Measurements from ENCODE around the gene TLE6.

DNA sequence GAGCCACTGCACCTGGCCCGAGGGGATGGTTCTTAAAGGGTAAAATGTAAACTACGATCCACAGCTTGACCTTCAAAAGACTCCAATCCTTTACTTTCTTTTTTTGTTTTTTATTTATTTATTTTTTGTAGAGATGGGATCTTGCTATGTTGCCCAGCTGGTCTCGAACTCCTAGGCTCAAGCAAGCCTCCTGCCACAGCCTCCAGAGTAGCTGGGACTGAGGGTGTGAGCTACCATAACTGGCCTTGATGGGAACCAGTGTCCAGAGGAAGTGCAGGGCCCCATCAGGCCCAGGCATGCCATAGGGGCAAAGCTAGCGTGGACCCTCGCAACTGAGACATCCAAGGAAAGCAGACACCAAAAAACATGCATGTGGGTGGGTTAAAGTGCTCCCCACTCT, 14.2 kb upstream of the TLE6 start:
- TF ChIP-seq, protein P1, sequence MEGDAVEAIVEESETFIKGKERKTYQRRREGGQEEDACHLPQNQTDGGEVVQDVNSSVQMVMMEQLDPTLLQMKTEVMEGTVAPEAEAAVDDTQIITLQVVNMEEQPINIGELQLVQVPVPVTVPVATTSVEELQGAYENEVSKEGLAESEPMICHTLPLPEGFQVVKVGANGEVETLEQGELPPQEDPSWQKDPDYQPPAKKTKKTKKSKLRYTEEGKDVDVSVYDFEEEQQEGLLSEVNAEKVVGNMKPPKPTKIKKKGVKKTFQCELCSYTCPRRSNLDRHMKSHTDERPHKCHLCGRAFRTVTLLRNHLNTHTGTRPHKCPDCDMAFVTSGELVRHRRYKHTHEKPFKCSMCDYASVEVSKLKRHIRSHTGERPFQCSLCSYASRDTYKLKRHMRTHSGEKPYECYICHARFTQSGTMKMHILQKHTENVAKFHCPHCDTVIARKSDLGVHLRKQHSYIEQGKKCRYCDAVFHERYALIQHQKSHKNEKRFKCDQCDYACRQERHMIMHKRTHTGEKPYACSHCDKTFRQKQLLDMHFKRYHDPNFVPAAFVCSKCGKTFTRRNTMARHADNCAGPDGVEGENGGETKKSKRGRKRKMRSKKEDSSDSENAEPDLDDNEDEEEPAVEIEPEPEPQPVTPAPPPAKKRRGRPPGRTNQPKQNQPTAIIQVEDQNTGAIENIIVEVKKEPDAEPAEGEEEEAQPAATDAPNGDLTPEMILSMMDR (conservative IDR thresholded peaks at IDR 0.05), result no peak
- no peak for TF ChIP-seq EZH2 (IDR thresholded peaks at IDR 0.05; ENCODE audit: low read depth)

Measured in PC-9 (cell line).